NT2/D1 (cell line): Measurements from ENCODE around the gene FAM107A.

Experiments
- DNase-seq: peaks from one replicate; pipeline ENCODE4 v3.0.0-alpha.2; 2011; ENCODE audit warnings: low read depth, low spot score
- H3K27me3 ChIP-seq: 2 replicates; pipeline ENCODE4 v1.6.0; 2011; ENCODE audit warnings: mild to moderate bottlenecking; ENCODE audit not compliant: insufficient read length, insufficient read depth
- H3K36me3 ChIP-seq: 2 replicates; pipeline ENCODE4 v1.6.1; 2011; ENCODE audit warnings: mild to moderate bottlenecking, low read length, mixed read lengths; ENCODE audit not compliant: insufficient read depth, insufficient read length
- H3K4me1 ChIP-seq: 2 replicates; pipeline ENCODE4 v1.5.1; 2011; ENCODE audit not compliant: insufficient read depth, insufficient read length
- H3K4me3 ChIP-seq: 2 replicates; pipeline ENCODE4 v1.5.1; 2011; ENCODE audit warnings: low read depth; ENCODE audit not compliant: insufficient read length
- H3K9ac ChIP-seq: 2 replicates; pipeline ENCODE4 v1.6.0; 2011; ENCODE audit warnings: low read depth; ENCODE audit not compliant: insufficient read length
- H3K9me3 ChIP-seq: 2 replicates; pipeline ENCODE4 v1.5.1; 2011; ENCODE audit warnings: mild to moderate bottlenecking, low read length; ENCODE audit not compliant: insufficient read depth
- SUZ12 ChIP-seq: IDR thresholded peaks from 2 replicates; pipeline ENCODE4 v1.6.1; 2011; ENCODE audit not compliant: insufficient read length, insufficient read depth; ENCODE audit errors: extremely low read depth
- YY1 ChIP-seq: IDR thresholded peaks from 2 replicates; pipeline ENCODE4 v1.6.1; 2011; ENCODE audit not compliant: insufficient read length, insufficient read depth
- ZNF274 ChIP-seq: IDR thresholded peaks from 2 replicates; pipeline ENCODE4 v1.6.1; 2011; ENCODE audit warnings: mild to moderate bottlenecking, low read depth, low read length

The FAM107A gene

DNA sequence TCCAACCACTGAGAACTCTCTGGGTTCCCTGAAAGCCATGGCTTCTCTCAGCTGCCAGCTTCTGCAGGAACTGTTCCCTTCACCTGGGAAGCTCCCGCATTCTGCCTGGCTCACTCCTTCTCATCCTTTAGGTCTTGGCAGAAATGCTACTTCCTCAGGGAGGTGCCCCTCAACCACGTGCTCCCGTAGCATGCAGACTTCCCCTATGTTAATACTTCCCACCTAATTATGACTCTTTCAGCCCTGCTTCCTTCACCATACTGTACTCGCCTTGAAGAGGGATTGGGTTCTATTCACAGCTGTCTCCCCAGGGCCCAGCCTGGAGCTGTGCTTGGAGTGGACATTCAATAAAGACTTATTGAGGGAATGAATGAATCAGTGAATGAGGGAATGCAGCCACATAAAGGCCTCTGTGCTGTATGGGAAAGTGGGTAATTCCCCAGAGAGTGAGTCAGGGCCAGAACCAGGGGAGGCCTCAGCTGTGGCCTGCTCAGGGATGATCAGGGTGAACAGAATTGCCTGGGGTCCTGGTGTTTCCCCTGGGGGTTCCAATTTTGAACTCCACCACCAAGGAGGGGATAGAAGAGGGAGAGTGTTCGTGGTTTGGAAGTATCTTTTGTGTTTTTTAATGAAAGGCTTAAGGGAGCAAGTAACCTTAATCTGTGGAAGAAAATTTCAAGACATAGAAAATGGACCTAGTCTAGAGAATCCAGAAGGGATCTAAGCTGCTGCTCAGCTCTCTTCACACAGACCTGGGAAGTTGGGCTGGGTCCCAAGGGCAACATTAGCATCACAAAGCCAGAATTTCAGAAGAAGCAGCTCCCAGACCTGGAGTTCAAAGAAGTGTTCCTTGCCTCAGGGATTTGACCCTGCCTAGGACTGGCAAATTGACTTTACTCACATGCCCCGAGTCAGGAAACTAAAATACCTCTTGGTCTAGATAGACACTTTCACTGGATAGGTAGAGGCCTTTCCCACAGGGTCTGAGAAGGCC, 14.6 kb upstream of the FAM107A start:
- DNase-seq: no peak
- H3K27me3 ChIP-seq: peaks cover 16% of the 10 kb centered on the region

DNA sequence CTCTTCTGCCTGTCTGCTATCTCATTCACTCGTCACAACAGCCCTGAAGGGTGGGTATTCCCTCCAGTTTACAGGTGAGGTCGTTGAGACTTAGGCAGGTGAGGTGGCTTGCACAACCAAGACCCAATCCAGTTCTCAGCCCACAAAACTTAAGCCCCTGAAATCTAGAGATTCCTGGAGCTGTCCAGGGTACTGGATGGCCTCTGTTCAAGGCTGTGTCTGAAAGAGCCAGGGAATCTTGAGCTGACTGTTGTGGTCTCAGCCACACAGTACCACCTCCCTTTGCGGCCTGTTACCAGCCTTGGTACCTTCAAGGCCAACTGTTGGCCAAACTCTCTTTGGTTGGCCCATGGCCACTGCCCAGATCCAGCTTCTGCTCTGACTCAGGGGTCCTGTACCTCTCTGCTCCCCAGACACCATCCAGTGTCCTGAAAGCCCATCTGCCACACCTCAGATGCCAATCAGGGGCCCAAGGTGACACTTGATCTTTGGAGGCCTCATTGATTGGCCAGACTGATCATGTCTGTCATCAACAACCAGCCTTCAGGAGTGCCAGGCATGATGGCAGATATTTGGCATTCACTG, 10.9 kb upstream of the FAM107A start:
- no peak for DNase-seq
- Histone ChIP-seq H3K36me3 (no peaks in the 10 kb centered on the region), H3K4me1 (peaks cover 10% of the 10 kb centered on the region), H3K27me3 (peaks cover 46% of the 10 kb centered on the region), H3K4me3 (no peak overlapping the region), H3K9me3 (no peaks in the 10 kb centered on the region), H3K9ac (no peak overlapping the region)
- TF ChIP-seq YY1: no peak

More for the DNA sequence above, 14.6 kb upstream of the FAM107A start:
- no peak for TF ChIP-seq ZNF274
- TF ChIP-seq YY1: no peak
- TF ChIP-seq SUZ12: no peak
- Histone ChIP-seq H3K4me3 (no peak overlapping the region), H3K4me1 (peaks cover 8% of the 10 kb centered on the region), H3K36me3 (no peaks in the 10 kb centered on the region), H3K9me3 (no peaks in the 10 kb centered on the region), H3K9ac (no peak overlapping the region)

DNA sequence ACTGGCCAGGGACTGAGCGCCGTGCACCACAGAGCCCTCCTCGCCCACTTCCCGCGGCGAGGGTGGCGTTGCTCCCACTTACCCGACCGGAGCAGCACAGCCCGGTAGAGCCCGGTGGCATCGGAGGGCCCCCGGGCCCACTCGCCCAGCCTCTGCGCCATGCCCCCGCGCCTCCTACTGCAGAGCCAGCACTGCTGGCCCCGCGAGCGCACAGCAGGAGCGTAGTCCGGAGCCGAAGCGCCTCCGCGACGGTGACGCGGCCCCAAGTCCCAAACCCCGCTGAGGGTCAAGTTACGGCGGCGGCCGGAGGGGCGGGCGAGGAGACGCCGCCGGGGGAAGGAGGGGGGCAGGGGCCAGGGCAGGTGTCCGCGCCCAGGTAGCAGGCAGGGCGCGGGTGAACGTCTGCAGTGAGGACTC, 9.6 kb upstream of the FAM107A start:
- Histone ChIP-seq H3K36me3 (no peaks in the 10 kb centered on the region), H3K4me1 (peaks cover 9% of the 10 kb centered on the region), H3K9me3 (no peaks in the 10 kb centered on the region), H3K4me3 (peak overlapping the region; percentile 40), H3K27me3 (peaks cover 48% of the 10 kb centered on the region), H3K9ac (peak overlapping the region; percentile 52)
- DNase-seq: no peak
- no peak for TF ChIP-seq ZNF274
- TF ChIP-seq YY1: no peak
- no peak for TF ChIP-seq SUZ12

DNA sequence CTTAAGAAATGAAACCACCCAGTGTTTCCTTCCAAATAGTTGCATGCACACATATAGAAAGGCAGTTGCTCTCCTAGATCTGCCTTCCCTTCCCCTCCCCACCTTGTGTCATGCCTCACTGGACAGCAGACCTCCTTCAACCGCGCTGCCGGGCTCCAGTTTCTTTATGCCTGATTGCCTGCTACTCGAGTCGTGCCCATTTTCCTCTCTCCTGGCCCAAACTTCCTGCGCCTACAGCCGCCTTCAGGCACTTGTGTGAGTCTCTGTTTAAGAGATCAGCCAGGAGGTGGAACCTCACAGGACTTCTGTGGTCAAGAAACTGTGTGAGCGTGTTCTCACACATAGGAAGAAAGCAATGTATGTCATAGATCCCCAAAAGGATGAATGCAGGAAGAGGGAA, 8.8 kb upstream of the FAM107A start:
- Histone ChIP-seq H3K4me1 (peaks cover 5% of the 10 kb centered on the region), H3K9ac (peak overlapping the region; percentile 67), H3K27me3 (peaks cover 48% of the 10 kb centered on the region), H3K4me3 (no peak overlapping the region), H3K36me3 (no peaks in the 10 kb centered on the region), H3K9me3 (no peaks in the 10 kb centered on the region)
- no peak for TF ChIP-seq YY1
- no peak for TF ChIP-seq SUZ12
- TF ChIP-seq ZNF274: no peak
- DNase-seq: no peak

DNA sequence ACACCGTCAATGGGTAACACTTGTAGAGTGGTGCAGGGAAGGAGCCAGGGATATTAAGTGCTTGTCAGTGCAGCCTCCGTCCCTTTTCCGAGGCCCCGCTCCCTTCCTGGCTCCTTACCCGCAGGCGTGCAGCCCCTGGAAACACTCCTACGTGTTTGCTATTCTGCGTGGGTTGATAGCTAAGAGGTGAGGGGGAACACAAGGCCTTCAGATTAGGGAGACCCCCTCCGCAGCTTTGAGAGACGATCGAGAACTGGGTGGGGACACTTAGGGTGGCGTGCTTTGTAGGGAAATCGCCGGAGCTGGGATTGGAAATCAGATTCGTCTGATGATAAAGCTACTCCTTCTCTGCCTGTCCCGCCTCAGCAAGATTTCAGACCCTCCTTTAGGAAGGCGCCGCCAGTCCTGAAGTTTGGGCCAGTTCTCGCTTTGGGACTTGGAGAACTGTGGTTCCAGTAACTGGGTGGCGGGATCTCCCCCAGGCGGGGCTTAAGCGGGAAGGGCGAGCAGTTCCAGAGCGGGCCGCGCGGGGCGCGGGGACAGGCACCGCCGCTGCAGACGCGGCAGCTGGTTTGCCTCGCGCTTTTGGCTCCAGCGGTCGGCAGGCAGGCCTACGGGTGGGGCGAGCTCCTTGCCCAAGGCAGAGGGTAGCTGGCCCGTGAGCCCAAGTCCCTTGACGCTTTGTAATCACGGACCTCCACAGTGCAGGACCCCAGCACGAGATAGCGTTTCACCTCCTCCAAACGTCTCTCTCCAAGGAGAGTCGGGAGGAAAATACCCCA, 8.0 kb upstream of the FAM107A start:
- H3K36me3 ChIP-seq: no peaks in the 10 kb centered on the region
- peaks cover 48% of the 10 kb centered on the region for H3K27me3 ChIP-seq
- TF ChIP-seq ZNF274 (no peak), SUZ12 (peak; percentile 89)
- DNase-seq: peak; percentile 81
- peak overlapping the region; percentile 67 for H3K9ac ChIP-seq
- peaks cover 5% of the 10 kb centered on the region for H3K4me1 ChIP-seq
- H3K4me3 ChIP-seq: peak overlapping the region; percentile 45
- H3K9me3 ChIP-seq: no peaks in the 10 kb centered on the region

DNA sequence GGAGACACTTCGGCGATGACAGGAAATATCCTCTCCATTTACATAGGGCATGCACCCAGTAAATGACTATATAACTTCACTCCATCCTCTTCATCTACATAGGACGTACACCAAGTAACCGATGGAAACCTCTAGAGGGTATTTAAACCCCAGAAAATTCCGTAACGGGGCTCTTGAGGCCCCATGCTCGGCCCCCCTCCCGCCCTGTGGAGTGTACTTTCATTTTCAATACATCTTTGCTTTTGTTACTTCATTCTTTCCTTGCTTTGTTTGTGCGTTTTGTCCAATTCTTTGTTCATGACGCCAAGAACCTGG, 7.5 kb upstream of the FAM107A start:
- Histone ChIP-seq H3K27me3 (peaks cover 48% of the 10 kb centered on the region), H3K36me3 (no peaks in the 10 kb centered on the region), H3K4me3 (peak overlapping the region; percentile 45), H3K4me1 (peaks cover 5% of the 10 kb centered on the region), H3K9ac (peak overlapping the region; percentile 67), H3K9me3 (no peaks in the 10 kb centered on the region)
- TF ChIP-seq SUZ12 (no peak), ZNF274 (no peak), YY1 (no peak)
- DNase-seq: no peak
